GM21381 (cell line): ENCODE measurements around the gene OR7D2.

Experiments
- ATAC-seq: cut with Tn5 transposase; IDR thresholded peaks from one replicate; pipeline ENCODE4 v1.9.1; 2021; ENCODE audit warnings: mild to moderate bottlenecking, moderate library complexity; ENCODE audit not compliant: unreplicated experiment

OR7D2 gene

GRCh38 chr19:9178901-9179300 lies at the start of gene OR7D2:
OR7D2 (plus strand) TSS chr19:9178979; CDS start chr19:9185782, 6,803 bp downstream.
- no peak for ATAC-seq

- no peak for ATAC-seq
Measured at GRCh38 chr19:9130965-9131364, 47.8 kb upstream of the OR7D2 start.

- ATAC-seq: no peak
Measured at GRCh38 chr19:9132422-9132821, 46.4 kb upstream of the OR7D2 start.

- ATAC-seq: no peak
Measured at GRCh38 chr19:9139609-9140158, 39.1 kb upstream of the OR7D2 start.

GRCh38 chr19:9140159-9140874 lies 38.5 kb upstream of the OR7D2 start, which contains the start of gene ZNF317:
ZNF317 (plus strand) TSS chr19:9140397; CDS start chr19:9156017, 15,620 bp downstream.
- ATAC-seq: peak; percentile 96

- ATAC-seq: no peak
Measured at GRCh38 chr19:9144920-9145319, 33.9 kb upstream of the OR7D2 start.

GRCh38 chr19:9146882-9147281 lies 31.9 kb upstream of the OR7D2 start:
- ATAC-seq: no peak

GRCh38 chr19:9148697-9149096 lies 30.1 kb upstream of the OR7D2 start:
- ATAC-seq: no peak

GRCh38 chr19:9149997-9150396 lies 28.8 kb upstream of the OR7D2 start:
- no peak for ATAC-seq

- ATAC-seq: no peak
Measured at GRCh38 chr19:9150650-9151049, 28.1 kb upstream of the OR7D2 start.

GRCh38 chr19:9151367-9151766 lies 27.4 kb upstream of the OR7D2 start:
- no peak for ATAC-seq

- ATAC-seq: no peak
Measured at GRCh38 chr19:9155591-9155990, 23.2 kb upstream of the OR7D2 start.

- ATAC-seq: no peak
Measured at GRCh38 chr19:9156304-9156703, 22.5 kb upstream of the OR7D2 start.

GRCh38 chr19:9159891-9160290 lies 18.9 kb upstream of the OR7D2 start:
- no peak for ATAC-seq

GRCh38 chr19:9161427-9161826 lies 17.4 kb upstream of the OR7D2 start:
- ATAC-seq: no peak

- no peak for ATAC-seq
Measured at GRCh38 chr19:9165261-9165660, 13.5 kb upstream of the OR7D2 start.

- no peak for ATAC-seq
Measured at GRCh38 chr19:9166846-9167245, 11.9 kb upstream of the OR7D2 start.

- ATAC-seq: no peak
Measured at GRCh38 chr19:9171393-9171991, 7.3 kb upstream of the OR7D2 start.

- no peak for ATAC-seq
Measured at GRCh38 chr19:9175326-9175725, 3.5 kb upstream of the OR7D2 start.

GRCh38 chr19:9183000-9183399 lies 4.2 kb downstream of the OR7D2 start:
- no peak for ATAC-seq

- ATAC-seq: no peak
Measured at GRCh38 chr19:9187191-9187590, 8.4 kb downstream of the OR7D2 start.

- no peak for ATAC-seq
Measured at GRCh38 chr19:9189535-9189934, 10.8 kb downstream of the OR7D2 start.
